ENCODE results near the gene NEK11. TPM values are rescaled to one million over a fixed set of nuclear protein-coding genes. Genes with fewer than 3 reads are reported as not detected.

NEK11 gene
- total RNA-seq, 1 experiment from 2014 or later: 1.8 TPM

DNA sequence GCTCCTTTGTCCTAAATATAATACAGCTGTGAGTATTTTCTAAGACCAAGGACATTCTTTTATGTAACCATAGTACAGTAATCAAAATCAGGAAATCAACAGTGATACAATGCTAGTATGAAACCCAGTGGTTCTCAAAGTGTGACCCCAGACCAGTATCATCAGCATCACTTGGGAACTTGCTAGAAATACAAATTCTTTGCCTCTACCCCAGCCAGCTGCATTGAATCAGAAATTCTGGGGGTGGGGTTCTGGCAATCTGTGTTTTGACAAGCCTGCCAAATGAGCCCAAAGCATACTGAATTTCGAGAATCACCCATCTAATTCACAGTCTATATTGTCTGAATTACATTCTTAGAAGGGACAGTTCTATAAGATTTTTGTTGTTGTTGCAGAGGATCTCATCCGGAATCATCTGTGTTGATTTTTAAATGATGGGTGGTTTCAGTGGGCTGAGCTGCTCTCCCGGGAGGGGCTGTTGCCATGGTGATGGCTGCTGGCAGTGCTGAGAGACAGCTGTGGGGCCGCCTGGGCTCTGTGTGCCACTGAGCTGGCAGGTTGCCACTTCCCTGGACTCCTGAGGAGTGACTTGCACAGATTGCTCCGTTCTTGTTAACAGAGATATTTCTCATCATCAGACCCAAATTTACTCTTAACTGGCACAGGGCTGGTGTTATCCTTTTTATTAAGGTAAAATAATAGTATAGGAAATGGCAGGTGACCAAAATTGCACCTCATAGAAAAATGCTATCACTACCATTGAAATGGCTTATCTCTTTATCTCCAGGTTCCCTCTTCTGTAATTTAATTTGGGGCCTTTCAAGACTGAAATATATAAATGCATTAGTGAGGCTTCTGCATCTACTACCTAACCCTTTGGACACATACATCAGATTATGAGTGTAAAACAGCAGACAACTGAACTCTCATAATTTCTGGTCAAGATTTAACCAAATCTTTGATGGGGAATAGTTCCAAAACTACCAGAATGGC lies 56.5 kb downstream of the NEK11 start:
- DNase-seq (ENCODE audit: low read depth, low spot score): no peak
- in situ Hi-C loops (cut with HindIII; ENCODE audit: low pct_unique_long_range_greater_than_20kb, low sequenced_read_pairs): no loop called here

DNA sequence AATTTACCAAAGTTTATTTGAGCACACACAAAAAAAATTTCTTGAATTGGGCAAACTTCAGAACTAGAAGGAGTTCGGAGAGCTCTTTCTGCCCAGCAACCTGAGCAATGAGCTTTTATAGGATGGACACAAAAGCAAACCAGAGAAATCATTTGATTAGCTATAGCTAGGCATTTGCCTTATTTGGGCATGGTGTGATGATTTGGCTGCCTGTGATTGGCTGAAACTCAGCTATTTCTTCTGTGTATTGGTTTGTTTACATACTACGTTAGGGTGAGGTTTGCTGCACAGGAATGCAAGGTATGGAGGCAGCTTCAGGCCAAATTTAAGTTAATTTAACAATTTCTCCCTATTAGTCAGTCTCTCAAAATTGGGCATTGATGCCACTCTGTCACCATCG lies 65.1 kb downstream of the NEK11 start:
- DNase-seq (ENCODE audit: low read depth, low spot score): no peak
- in situ Hi-C loops (cut with HindIII; ENCODE audit: low pct_unique_long_range_greater_than_20kb, low sequenced_read_pairs): no loop called here

DNA sequence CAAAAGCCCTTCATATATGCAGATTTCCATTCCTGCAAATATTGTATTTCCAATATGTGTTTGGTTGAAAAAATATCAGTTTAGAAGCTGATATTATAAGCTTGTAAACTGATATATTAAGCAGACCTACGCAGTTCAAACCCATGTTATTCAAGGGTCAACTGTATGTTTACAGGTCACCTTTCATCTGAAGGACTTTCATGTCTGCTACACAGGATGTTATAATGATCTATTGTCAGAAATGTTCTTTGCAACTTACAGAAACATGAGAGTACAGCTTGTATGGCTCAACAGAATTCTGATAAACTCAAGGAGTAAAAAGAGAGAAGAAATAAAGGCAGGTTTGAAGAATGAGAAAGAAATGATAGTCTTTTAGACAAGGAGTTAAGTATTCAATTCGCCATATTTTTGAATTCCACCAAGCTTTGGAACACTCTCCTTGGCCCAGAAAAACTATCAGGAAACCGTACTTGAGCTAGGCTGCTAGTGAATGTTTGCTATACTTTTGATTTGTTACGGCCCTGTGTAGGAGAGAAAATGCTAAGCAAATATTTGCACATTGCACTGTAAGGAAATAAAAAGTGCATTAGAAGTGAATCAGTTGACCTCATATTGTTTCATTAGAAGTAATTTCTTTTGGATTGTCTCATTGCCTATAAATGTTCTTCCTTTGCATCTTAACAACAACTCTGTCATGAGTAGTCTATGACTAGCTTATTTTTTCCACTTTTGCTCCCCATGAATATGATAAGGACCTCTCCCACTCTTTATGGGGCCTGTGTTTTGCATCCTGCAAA lies 81.2 kb downstream of the NEK11 start:
- in situ Hi-C loops (cut with HindIII; ENCODE audit: low pct_unique_long_range_greater_than_20kb, low sequenced_read_pairs): no loop called here
- no peak for DNase-seq (ENCODE audit: low read depth, low spot score)

DNA sequence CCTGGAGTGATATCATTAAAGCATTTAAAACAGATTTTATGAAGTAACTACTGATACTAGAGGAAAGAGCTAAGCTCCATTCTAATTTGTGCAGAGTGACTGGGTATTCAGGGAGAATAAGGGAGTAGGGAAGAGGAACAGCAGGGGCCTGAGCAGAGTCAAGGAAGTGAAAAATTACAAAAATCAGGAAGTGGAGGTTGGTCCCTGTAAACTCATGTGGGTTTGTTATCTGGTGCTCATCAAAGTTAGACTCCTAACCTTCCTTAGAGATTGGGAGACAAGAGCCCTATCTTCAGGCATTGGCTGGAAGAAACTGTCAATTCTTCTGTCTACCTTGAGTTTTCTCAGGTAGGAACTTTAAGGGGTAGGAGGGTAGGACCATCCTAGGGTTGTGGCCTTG lies 82.5 kb downstream of the NEK11 start:
- no peak for DNase-seq (ENCODE audit: low read depth, low spot score)

DNA sequence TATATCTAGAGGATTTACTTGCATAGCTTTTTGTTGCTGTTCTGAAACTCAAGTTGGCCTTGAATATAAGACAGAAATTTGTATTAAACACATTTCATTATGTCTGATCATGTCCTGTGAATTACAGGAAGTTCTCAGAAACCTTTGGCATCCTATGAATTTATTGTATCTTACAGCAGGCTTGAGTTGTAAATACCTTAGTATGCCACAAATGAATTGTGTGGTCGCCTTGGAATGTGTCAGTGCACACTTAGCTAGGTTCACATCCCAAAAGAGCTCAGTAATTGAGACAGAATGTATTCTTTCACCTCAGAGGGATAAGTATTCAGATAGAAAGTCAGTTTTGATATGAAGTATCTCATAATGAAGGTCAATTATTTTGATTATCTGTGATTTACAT lies 83.4 kb downstream of the NEK11 start:
- in situ Hi-C loops (cut with HindIII; ENCODE audit: low pct_unique_long_range_greater_than_20kb, low sequenced_read_pairs): no loop called here
- no peak for DNase-seq (ENCODE audit: low read depth, low spot score)

More for the DNA sequence above, 82.5 kb downstream of the NEK11 start:
- in situ Hi-C loops (cut with HindIII; ENCODE audit: low pct_unique_long_range_greater_than_20kb, low sequenced_read_pairs): no loop called here

DNA sequence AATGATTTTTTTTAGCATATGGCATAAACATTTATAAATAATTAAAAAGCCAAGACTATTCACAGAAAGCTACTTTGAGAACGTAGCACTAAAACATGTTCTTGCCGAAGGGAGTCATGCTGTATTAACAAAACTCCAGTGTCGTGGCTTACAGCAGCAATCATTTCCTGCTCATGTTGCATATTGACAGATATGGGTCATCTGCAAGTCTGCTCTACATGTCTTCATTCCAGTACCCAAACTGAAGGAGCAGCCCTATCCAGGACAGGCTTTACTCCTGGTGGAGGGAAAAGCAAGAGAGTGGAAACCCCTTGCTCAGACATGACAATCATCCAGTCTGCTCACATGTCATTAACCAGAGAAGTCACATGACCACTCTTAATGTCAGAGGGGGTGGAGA lies 87.6 kb downstream of the NEK11 start:
- DNase-seq (ENCODE audit: low read depth, low spot score): no peak
- in situ Hi-C loops (cut with HindIII; ENCODE audit: low pct_unique_long_range_greater_than_20kb, low sequenced_read_pairs): no loop called here

DNA sequence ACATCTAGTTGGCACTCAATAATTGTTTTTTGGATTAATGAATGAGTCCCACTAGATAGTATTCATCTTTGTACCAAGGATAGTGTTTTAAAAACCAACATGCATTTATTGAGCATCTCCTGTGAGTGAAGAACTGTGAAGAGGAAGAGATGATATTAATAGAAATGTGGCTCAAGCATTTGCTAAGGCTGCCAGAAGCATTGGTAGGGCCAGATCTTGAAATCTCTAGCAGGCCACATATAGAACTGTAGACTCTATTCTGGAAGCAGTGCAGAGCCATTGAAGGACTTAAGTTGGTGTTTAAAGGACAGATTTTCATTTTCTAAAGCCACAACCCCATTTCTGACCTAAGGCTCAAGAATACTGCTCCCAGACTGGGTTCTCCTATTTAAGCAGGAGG lies 99.0 kb downstream of the NEK11 start:
- in situ Hi-C loops (cut with HindIII; ENCODE audit: low pct_unique_long_range_greater_than_20kb, low sequenced_read_pairs): no loop called here
- no peak for DNase-seq (ENCODE audit: low read depth, low spot score)

DNA sequence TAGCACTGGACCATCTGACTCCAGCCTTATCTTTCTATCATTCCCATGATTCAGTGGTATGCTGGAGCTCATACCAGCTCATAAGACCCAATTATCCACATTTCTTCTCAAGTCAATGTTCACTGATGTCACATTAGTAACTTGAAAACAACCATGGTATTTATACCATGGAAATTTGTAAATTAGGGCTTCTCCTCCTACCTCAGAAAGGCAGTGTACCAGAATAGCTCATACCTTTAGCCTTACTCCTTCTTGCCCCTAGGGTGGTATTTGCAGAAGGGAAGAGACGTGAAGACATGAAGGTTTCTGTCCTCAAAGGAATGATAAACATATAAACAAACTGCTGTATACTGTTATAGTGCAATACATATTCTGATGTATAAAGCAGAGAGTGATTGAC lies 114.2 kb downstream of the NEK11 start:
- DNase-seq (ENCODE audit: low read depth, low spot score): no peak
- in situ Hi-C loops (cut with HindIII; ENCODE audit: low pct_unique_long_range_greater_than_20kb, low sequenced_read_pairs): no loop called here

DNA sequence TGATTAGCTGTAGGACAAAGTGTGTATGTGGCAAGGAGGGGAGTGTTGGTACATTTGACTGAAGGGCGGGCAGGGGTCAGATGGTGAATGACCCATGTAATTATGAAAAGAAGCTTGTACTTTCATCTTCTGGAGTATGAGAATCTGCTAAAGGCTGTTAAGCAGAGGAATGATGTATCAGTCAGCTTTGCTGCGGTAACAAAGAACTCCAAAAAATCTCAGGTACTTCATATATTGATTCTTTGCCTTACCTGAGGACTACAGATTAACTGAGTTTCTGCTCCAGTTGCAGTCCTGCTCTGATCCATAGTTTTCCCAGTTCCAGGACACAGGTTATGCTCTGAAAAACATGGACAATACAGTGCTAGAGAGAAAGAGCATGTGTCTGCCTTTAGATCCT lies 115.1 kb downstream of the NEK11 start:
- in situ Hi-C loops (cut with HindIII; ENCODE audit: low pct_unique_long_range_greater_than_20kb, low sequenced_read_pairs): no loop called here
- DNase-seq (ENCODE audit: low read depth, low spot score): no peak

DNA sequence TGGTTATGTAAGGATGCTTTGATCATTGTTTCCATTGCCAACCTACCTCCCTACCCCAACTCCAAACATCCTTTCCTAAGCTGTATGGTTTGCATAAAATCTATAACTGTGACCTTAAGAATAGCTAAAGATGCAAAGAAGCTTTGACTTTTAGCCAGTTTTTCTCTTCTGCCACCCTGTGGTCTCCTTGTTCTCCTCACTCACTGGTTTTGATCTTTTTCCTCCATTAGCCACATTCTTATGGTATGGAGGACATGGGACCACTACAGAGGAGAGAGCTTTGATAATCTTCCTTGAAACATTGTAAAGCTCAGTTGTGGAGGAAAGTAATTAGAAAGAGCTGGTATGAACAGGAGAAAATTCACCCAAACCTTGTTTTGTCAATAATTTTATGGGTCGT lies 115.9 kb downstream of the NEK11 start:
- DNase-seq (ENCODE audit: low read depth, low spot score): peak; percentile 19
- in situ Hi-C loops (cut with HindIII; ENCODE audit: low pct_unique_long_range_greater_than_20kb, low sequenced_read_pairs): no loop called here

DNA sequence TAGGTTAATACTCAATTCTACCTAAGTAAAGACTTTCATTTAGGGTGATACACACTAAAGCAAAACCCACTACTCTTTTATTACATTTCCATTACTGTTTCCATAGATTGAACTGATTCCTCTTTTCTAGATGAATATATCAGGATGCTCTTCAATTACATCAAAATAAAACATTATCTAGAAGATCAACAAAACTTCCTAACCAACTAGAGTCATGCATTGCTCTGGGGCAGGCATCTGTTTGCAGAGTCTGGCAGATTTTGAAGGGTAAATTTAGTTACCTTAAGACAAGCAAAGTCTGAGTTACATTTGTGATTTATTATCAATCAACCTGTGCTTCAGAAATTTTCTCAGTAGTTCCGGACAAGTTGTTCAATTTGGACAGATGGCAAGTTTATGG lies 117.1 kb downstream of the NEK11 start:
- DNase-seq (ENCODE audit: low read depth, low spot score): no peak
- in situ Hi-C loops (cut with HindIII; ENCODE audit: low pct_unique_long_range_greater_than_20kb, low sequenced_read_pairs): no loop called here

DNA sequence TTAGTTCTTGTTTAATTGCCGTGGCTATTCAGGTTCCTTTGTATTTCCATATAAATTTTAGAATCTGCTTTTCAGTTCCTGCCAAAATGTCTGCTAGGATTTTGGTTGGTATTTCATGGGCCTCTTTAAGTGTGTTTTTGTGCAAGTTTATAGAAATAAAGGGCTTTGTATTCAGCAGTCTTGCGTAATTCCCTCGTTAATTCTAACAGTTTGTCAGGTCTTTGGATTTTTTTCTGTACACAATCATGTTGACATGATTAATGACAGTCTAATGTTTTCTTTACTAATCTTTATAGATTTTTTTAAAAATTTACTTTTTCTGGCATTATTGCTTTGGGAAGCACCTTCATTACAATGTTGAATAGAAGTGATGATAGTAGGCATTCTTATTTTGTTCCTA lies 120.9 kb downstream of the NEK11 start:
- in situ Hi-C loops (cut with HindIII; ENCODE audit: low pct_unique_long_range_greater_than_20kb, low sequenced_read_pairs): no loop called here
- DNase-seq (ENCODE audit: low read depth, low spot score): no peak

DNA sequence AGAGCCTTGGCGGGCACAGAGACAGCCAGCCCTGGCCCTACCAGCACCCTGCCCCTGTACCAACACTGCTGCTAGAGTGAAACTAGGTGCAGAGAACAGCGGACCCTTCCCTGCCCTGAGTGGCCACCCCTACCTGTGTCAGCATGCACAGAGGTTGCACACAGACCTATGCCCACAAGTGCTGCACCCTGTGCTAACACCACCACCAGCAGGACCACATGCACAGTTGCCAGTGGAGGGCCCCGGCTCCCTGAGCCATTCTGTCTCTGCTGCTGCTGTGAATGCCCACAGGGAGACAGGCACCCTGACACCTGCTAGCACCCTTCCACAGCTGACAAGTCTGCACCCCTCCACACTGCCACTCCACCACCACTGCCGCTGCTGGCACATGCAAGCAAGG lies 131.8 kb downstream of the NEK11 start:
- in situ Hi-C loops (cut with HindIII; ENCODE audit: low pct_unique_long_range_greater_than_20kb, low sequenced_read_pairs): no loop called here
- no peak for DNase-seq (ENCODE audit: low read depth, low spot score)

DNA sequence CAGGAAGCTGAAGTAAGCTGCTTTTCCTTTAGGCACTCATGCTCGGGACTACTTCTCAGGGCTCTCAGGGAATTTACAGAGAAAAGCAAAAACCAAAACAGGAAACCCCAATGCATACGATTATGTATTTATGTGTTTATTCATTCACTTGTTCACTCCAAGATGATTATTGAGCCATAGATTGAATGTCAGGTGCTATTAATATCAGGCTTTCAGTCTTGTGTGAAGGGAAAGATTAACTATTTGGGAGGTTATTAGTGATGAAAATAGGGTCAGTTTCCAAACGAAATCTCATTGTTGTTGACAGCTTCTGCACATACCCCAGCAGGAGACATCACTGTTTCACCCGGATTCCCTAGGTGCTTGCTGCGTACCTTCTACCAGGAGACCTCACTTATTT lies 135.8 kb downstream of the NEK11 start:
- in situ Hi-C loops (cut with HindIII; ENCODE audit: low pct_unique_long_range_greater_than_20kb, low sequenced_read_pairs): no loop called here
- no peak for DNase-seq (ENCODE audit: low read depth, low spot score)

DNA sequence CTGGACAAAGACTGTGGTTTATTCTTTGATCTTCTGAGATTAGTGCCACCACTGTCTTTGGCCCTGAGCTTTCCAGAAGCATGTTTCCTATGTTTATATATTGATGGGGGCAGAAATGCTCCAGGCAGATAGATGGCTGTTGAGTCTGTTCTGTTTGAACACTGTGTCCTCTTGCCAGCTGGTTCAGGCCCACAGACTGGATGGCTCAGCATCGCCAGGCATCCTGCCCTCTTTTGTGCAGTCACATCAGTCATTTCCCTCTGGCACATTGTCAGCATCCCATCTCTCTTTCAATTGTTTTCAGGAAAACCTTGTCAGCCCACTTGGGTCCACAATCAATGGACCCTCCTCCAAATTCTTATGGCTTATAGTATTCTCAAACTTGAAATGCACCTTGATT lies 141.2 kb downstream of the NEK11 start:
- in situ Hi-C loops (cut with HindIII; ENCODE audit: low pct_unique_long_range_greater_than_20kb, low sequenced_read_pairs): no loop called here
- no peak for DNase-seq (ENCODE audit: low read depth, low spot score)

DNA sequence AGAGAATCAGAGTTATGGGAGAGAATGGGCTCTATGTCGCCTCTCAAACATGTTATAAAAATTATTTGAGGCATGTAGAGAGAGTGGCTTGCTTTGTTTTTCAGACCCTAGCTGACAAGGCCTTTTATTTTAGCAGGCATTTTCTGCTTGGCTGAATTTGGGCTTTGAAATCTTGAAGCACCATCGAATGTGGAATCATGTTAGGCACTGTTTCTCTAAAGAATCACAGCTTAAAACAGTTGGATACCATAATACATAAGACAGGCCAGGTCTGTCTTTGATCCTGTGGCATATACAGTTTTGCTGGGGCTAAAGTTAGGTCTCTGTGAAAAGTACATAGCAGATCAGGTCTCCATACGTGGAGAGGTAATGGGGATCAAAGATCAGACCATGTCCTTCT lies 142.7 kb downstream of the NEK11 start:
- no peak for DNase-seq (ENCODE audit: low read depth, low spot score)
- in situ Hi-C loops (cut with HindIII; ENCODE audit: low pct_unique_long_range_greater_than_20kb, low sequenced_read_pairs): no loop called here

DNA sequence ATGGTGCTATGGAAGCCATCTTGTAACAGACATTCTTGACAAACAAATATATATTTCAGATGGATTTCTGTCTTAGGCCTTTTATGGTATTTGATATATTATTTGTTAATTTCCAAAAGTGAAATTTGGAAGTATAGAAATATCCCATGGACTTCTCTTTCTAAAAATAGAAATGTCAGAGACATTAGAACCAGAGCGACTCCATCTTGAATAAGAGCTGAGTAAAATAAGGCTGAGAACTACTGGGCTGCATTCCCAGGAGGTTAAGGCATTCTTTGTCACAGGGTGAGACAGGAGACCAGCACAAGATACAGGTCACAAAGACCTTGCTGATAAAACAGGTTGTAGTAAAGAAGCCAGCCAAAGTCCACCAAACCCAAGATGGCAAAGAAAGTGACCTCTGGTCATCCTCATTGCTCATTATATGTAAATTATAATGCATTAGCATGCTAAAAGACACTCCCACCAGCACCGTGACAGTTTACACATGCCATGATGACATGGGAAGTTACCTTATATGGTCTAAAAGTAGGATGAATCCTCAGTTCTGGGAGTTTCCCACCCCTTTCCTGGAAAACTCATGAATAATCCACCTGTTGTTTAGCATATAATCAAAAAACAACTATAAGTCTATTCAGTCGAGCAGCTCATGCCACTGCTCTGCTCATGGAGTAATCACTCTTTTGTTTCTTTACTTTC lies 146.0 kb downstream of the NEK11 start:
- no peak for DNase-seq (ENCODE audit: low read depth, low spot score)
- in situ Hi-C loops (cut with HindIII; ENCODE audit: low pct_unique_long_range_greater_than_20kb, low sequenced_read_pairs): no loop called here

DNA sequence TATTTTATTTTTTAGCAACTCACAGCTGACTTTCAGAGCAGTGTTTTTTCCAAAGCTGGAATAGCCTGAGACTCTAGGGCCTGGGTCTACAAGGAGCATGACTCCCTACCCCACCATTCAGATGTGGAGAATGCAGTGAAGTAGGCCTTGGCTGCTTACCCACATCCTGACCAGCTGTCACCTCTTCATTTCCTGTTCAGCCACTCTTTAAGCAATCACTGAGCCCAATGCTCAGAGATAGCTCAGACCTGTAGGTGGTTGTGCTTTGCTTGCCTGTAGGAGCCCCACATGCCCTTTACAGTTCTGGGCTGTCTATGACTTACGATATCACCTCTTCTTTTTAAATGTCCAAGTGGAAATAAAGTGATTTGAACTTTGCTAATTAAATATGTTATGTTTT lies 148.1 kb downstream of the NEK11 start:
- no peak for DNase-seq (ENCODE audit: low read depth, low spot score)
- in situ Hi-C loops (cut with HindIII; ENCODE audit: low pct_unique_long_range_greater_than_20kb, low sequenced_read_pairs): no loop called here

Measured in SK-MEL-5 (cell line).